Stimulated activated CD4-positive, alpha-beta T cell treated with anti-CD3 and anti-CD28 coated beads, Interleukin-4, amount 100 ng/mL, for 4 hours (primary cell): ENCODE data around the gene TYMS.

Experiments used
- DNase-seq, 2 experiments: peaks; one replicate each; pipeline ENCODE4 v3.0.0-alpha.2; 2020

TYMS gene

GRCh38 chr18:712401-713134 lies 55.1 kb downstream of the TYMS start, which contains the start of gene ENOSF1:
Gene ENOSF1 (minus strand): TSS chr18:712630. CDS start chr18:712587, 43 bp downstream.
- DNase-seq = peak; percentile 81 to 83

GRCh38 chr18:713135-713490 lies 55.7 kb downstream of the TYMS start:
- no peak for DNase-seq

GRCh38 chr18:715626-716025 lies 58.2 kb downstream of the TYMS start:
- peak in 1 of 2 experiments; percentile 15 for DNase-seq

GRCh38 chr18:717003-717402 lies 59.5 kb downstream of the TYMS start:
- no peak for DNase-seq
